Measurements from ENCODE around the gene NR3C2. TPM values are rescaled to one million over a fixed set of nuclear protein-coding genes. Genes with fewer than 3 reads are reported as not detected.

NR3C2 gene
- total RNA-seq, 1 donor = 4.7 TPM

DNA sequence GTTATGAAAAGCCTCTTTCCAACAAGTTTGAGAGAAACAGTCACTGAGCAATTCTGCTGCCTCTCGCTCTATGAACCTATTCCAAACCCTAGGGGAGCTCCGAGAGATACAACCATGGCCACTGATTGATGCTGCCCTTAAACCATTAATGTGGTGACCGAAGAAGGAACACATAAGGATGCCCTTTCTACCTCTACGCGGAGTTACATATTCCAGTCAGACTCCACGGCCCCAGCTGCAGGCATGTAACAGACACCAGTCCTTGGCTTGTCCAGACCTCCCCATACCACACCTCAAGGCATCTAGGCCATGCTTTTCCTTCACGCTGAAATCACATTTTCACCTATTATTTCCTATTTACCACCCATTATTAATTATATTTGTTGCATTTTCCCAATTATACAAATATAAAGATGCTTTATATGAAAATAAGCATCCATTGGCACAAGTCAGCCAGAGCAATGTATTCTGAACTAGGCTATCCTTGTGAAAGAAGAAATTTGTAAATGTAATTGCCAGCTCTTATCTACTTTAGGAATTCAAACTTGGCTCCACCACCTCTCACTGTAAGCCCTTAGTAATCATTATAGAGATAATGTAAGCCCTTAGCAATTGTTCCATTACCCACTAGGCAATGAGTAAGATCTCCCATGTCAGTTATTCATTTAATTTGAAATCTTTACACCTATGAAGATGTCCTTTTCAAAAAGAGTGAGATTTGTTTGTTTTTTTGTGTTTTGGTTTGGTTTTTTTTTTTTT lies 338.4 kb downstream of the NR3C2 start:
- no peak overlapping the region for H3K4me3 ChIP-seq (ENCODE audit: low read depth, low read length)
- peak; percentile 86 for DNase-seq (ENCODE audit: low read depth)
- TF ChIP-seq, protein P1, sequence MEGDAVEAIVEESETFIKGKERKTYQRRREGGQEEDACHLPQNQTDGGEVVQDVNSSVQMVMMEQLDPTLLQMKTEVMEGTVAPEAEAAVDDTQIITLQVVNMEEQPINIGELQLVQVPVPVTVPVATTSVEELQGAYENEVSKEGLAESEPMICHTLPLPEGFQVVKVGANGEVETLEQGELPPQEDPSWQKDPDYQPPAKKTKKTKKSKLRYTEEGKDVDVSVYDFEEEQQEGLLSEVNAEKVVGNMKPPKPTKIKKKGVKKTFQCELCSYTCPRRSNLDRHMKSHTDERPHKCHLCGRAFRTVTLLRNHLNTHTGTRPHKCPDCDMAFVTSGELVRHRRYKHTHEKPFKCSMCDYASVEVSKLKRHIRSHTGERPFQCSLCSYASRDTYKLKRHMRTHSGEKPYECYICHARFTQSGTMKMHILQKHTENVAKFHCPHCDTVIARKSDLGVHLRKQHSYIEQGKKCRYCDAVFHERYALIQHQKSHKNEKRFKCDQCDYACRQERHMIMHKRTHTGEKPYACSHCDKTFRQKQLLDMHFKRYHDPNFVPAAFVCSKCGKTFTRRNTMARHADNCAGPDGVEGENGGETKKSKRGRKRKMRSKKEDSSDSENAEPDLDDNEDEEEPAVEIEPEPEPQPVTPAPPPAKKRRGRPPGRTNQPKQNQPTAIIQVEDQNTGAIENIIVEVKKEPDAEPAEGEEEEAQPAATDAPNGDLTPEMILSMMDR (IDR thresholded peaks at IDR 0.05; ENCODE audit: insufficient read depth, low read length) = no peak

DNA sequence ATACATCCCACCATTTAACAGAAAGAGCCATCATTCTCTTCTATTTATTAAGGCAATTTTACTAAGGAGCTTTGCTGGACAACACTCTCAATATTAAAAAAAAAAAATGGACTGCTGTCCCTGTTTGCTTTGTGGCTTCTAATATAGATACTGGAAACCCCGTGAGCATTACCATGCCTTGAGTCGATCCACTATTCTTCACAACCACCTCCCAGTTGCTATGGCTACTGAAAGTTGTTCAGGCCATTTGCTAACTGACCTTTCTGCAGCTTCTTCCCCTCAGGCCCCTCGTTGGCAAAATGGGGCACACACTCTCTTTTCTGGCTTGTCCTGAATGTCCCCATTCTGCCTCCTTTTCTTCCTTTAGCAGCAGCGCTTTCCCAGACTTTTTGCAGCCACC lies 340.4 kb downstream of the NR3C2 start:
- TF ChIP-seq, protein P1 (IDR thresholded peaks at IDR 0.05; ENCODE audit: insufficient read depth, low read length) = no peak
- H3K4me3 ChIP-seq (ENCODE audit: low read depth, low read length) = no peak overlapping the region
- DNase-seq (ENCODE audit: low read depth) = no peak

- no peak for DNase-seq (ENCODE audit: low read depth)
- H3K4me3 ChIP-seq (ENCODE audit: low read depth, low read length) = no peak overlapping the region
- TF ChIP-seq, protein P1 (IDR thresholded peaks at IDR 0.05; ENCODE audit: insufficient read depth, low read length) = no peak
Measured at GRCh38 chr4:148101235-148101634, 341.0 kb downstream of the NR3C2 start.

GRCh38 chr4:148097801-148098200 lies 344.4 kb downstream of the NR3C2 start:
- no peak overlapping the region for H3K4me3 ChIP-seq (ENCODE audit: low read depth, low read length)
- TF ChIP-seq, protein P1 (IDR thresholded peaks at IDR 0.05; ENCODE audit: insufficient read depth, low read length) = no peak
- DNase-seq (ENCODE audit: low read depth) = no peak

DNA sequence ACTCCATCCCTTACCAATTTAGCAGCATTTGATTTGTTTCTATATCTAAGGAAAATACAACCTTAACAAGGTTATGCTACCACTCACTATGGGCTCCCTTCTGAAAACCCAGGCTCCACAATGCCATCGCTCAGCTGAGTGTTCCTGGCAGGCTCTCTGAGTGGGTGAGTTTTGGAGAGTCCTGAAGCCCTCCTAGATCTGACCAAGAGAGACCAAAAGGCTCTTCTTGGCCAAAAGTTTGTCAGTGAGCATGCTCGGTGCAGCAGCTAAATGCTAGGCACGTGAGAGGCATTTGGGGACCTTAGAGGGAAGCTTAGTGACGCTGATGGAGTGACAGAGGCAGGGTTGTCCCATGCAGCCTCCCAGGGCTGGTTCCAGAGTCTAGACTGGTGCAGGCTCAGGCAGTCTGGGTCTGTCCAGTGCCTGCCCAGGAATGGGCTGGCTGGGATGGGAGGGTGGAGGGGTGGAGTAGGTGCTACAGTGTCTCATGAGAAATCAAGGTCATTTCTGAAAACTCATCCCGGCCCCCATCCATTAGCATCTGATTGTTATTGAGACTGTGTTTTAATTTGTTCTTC lies 346.8 kb downstream of the NR3C2 start:
- TF ChIP-seq, protein P1 (IDR thresholded peaks at IDR 0.05; ENCODE audit: insufficient read depth, low read length) = no peak
- H3K4me3 ChIP-seq (ENCODE audit: low read depth, low read length) = no peak overlapping the region
- DNase-seq (ENCODE audit: low read depth) = no peak

DNA sequence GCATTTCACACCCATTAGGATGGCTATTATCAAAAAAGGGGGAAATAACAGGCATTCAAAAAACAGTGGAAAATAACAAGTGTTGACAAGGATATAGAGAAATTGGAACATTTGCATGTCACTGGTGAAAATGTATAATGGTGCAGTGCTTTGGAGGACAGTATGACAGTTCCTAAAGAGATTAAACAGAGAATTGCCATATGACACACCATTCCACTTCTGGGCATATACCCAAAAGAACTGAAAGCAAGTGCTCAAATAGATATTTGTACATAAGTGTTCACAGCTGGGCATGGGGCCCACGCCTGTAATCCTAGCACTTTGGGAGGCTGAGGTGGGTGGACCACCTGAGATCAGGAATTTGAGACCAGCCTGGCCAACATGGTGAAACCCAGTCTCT lies 348.1 kb downstream of the NR3C2 start:
- no peak for DNase-seq (ENCODE audit: low read depth)
- H3K4me3 ChIP-seq (ENCODE audit: low read depth, low read length) = no peak overlapping the region
- TF ChIP-seq, protein P1 (IDR thresholded peaks at IDR 0.05; ENCODE audit: insufficient read depth, low read length) = no peak
